Calu3 (cell line): ENCODE data around the gene CACNA2D1. TPM values are rescaled to one million over a fixed set of nuclear protein-coding genes. Genes with fewer than 3 reads are reported as not detected.

Experiments
- BruUV-seq: library from RNA; stranded (reverse); fragments of 400-500 nt; replicated peaks from 2 replicates; lab custom pipeline; 2021; lab: Mats Ljungman, UMichigan
- CTCF ChIA-PET: fragments of 300-600 bp; sonication (Branson Sonifier 250); formaldehyde crosslinking; loops from one replicate; lab custom pipeline; 2022; ENCODE audit warnings: antibody characterized with exemption; lab: Charles Lee
- DNase-seq: peaks from one replicate; pipeline ENCODE4 v3.0.0; 2022
- H3K27ac Mint-ChIP-seq: one replicate; pipeline ENCODE4 v1.8.0; 2022; ENCODE audit warnings: mixed read lengths; ENCODE audit not compliant: unreplicated experiment
- H3K27me3 Mint-ChIP-seq: one replicate; pipeline ENCODE4 v1.8.0; 2022; ENCODE audit warnings: mixed read lengths; ENCODE audit not compliant: unreplicated experiment
- H3K36me3 Mint-ChIP-seq: one replicate; pipeline ENCODE4 v1.8.0; 2022; ENCODE audit warnings: mild to moderate bottlenecking, moderate library complexity, mixed read lengths; ENCODE audit not compliant: insufficient read depth, unreplicated experiment
- H3K4me1 Mint-ChIP-seq: one replicate; pipeline ENCODE4 v1.8.0; 2022; ENCODE audit warnings: mild to moderate bottlenecking, low read depth, mixed read lengths; ENCODE audit not compliant: unreplicated experiment
- H3K4me3 Mint-ChIP-seq: one replicate; pipeline ENCODE4 v1.8.0; 2022; ENCODE audit warnings: mild to moderate bottlenecking, low read depth, moderate library complexity, mixed read lengths; ENCODE audit not compliant: unreplicated experiment
- H3K9me3 Mint-ChIP-seq: one replicate; pipeline ENCODE4 v1.8.0; 2022; ENCODE audit warnings: low read depth, mixed read lengths; ENCODE audit not compliant: unreplicated experiment
- CTCF ChIP-seq: fragments of 200-600 bp; IDR thresholded peaks from one replicate; pipeline ENCODE4 v1.8.0; 2022; ENCODE audit warnings: antibody characterized with exemption; ENCODE audit not compliant: unreplicated experiment
- intact Hi-C: fragments of 100-400 bp; cut with micrococcal nuclease; formaldehyde crosslinking; loops from one replicate; pipeline ENCODE4 v1.10.0; 2022; ENCODE audit not compliant: unreplicated experiment
- total RNA-seq: library from RNA; stranded (reverse); gene quantifications from 2 replicates; pipeline ENCODE4 v1.2.3, GENCODE V29; 2022

CACNA2D1 gene
- total RNA-seq, 1 experiment from 2014 or later = 10.4 TPM

GRCh38 chr7:82410461-82410860, 33.1 kb downstream of the CACNA2D1 start:
- no peak for DNase-seq
- H3K4me1 Mint-ChIP-seq = no peaks in the 10 kb centered on the region
- no TSS peak for BruUV-seq
- intact Hi-C loops = no loop called here
- H3K36me3 Mint-ChIP-seq = no peaks in the 10 kb centered on the region
- no peak overlapping the region for H3K27ac Mint-ChIP-seq
- no peaks in the 10 kb centered on the region for H3K9me3 Mint-ChIP-seq
- CTCF ChIA-PET = no interaction called here
- H3K4me3 Mint-ChIP-seq = no peak overlapping the region
- no peak for TF ChIP-seq CTCF
- H3K27me3 Mint-ChIP-seq = no peaks in the 10 kb centered on the region

GRCh38 chr7:82406937-82407336, 36.6 kb downstream of the CACNA2D1 start:
- H3K27ac Mint-ChIP-seq = no peak overlapping the region
- BruUV-seq = no TSS peak
- no peak overlapping the region for H3K4me3 Mint-ChIP-seq
- no peaks in the 10 kb centered on the region for H3K27me3 Mint-ChIP-seq
- TF ChIP-seq CTCF = no peak
- no peaks in the 10 kb centered on the region for H3K36me3 Mint-ChIP-seq
- H3K4me1 Mint-ChIP-seq = no peaks in the 10 kb centered on the region
- DNase-seq = no peak
- intact Hi-C loops = no loop called here
- H3K9me3 Mint-ChIP-seq = no peaks in the 10 kb centered on the region
- CTCF ChIA-PET = no interaction called here

GRCh38 chr7:82405301-82405700, 38.3 kb downstream of the CACNA2D1 start:
- CTCF ChIA-PET = no interaction called here
- TF ChIP-seq CTCF = no peak
- BruUV-seq = no TSS peak
- Mint-ChIP-seq H3K27me3 (no peaks in the 10 kb centered on the region), H3K4me1 (no peaks in the 10 kb centered on the region), H3K4me3 (no peak overlapping the region), H3K27ac (no peak overlapping the region), H3K9me3 (no peaks in the 10 kb centered on the region), H3K36me3 (no peaks in the 10 kb centered on the region)
- DNase-seq = no peak
- intact Hi-C loops = no loop called here

GRCh38 chr7:82404652-82405051, 38.9 kb downstream of the CACNA2D1 start:
- CTCF ChIA-PET = no interaction called here
- H3K27ac Mint-ChIP-seq = no peak overlapping the region
- H3K4me3 Mint-ChIP-seq = no peak overlapping the region
- no peak for TF ChIP-seq CTCF
- no TSS peak for BruUV-seq
- no peaks in the 10 kb centered on the region for H3K27me3 Mint-ChIP-seq
- H3K9me3 Mint-ChIP-seq = no peaks in the 10 kb centered on the region
- no peaks in the 10 kb centered on the region for H3K36me3 Mint-ChIP-seq
- no peaks in the 10 kb centered on the region for H3K4me1 Mint-ChIP-seq
- DNase-seq = no peak
- intact Hi-C loops = no loop called here
